ENCODE data around the gene LRG1.

LRG1 gene

DNA sequence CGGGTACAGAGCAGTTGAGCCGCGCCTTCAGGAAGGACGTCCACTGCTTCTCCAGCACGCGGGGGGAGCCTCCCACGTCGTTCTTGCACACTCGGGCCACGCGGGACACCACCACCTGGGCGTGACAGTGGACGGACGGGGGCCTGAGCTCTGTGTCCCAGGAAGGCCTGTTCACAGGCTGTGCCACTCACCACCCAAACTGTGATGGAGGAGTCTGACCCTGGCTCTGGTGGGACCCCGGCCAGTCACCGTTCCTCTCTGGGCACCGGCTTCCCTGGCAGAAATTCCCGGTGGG, 12.6 kb upstream of the LRG1 start (continued):
- TF ChIP-seq, protein P1, sequence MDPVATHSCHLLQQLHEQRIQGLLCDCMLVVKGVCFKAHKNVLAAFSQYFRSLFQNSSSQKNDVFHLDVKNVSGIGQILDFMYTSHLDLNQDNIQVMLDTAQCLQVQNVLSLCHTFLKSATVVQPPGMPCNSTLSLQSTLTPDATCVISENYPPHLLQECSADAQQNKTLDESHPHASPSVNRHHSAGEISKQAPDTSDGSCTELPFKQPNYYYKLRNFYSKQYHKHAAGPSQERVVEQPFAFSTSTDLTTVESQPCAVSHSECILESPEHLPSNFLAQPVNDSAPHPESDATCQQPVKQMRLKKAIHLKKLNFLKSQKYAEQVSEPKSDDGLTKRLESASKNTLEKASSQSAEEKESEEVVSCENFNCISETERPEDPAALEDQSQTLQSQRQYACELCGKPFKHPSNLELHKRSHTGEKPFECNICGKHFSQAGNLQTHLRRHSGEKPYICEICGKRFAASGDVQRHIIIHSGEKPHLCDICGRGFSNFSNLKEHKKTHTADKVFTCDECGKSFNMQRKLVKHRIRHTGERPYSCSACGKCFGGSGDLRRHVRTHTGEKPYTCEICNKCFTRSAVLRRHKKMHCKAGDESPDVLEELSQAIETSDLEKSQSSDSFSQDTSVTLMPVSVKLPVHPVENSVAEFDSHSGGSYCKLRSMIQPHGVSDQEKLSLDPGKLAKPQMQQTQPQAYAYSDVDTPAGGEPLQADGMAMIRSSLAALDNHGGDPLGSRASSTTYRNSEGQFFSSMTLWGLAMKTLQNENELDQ (tag by site-specific recombination; IDR thresholded peaks at IDR 0.05; ENCODE audit: low read depth) = no peak
- TF ChIP-seq, protein P2, sequence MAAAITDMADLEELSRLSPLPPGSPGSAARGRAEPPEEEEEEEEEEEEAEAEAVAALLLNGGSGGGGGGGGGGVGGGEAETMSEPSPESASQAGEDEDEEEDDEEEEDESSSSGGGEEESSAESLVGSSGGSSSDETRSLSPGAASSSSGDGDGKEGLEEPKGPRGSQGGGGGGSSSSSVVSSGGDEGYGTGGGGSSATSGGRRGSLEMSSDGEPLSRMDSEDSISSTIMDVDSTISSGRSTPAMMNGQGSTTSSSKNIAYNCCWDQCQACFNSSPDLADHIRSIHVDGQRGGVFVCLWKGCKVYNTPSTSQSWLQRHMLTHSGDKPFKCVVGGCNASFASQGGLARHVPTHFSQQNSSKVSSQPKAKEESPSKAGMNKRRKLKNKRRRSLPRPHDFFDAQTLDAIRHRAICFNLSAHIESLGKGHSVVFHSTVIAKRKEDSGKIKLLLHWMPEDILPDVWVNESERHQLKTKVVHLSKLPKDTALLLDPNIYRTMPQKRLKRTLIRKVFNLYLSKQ (tag by site-specific recombination; IDR thresholded peaks at IDR 0.05; ENCODE audit: borderline replicate concordance) = no peak
- TF ChIP-seq, protein P3, sequence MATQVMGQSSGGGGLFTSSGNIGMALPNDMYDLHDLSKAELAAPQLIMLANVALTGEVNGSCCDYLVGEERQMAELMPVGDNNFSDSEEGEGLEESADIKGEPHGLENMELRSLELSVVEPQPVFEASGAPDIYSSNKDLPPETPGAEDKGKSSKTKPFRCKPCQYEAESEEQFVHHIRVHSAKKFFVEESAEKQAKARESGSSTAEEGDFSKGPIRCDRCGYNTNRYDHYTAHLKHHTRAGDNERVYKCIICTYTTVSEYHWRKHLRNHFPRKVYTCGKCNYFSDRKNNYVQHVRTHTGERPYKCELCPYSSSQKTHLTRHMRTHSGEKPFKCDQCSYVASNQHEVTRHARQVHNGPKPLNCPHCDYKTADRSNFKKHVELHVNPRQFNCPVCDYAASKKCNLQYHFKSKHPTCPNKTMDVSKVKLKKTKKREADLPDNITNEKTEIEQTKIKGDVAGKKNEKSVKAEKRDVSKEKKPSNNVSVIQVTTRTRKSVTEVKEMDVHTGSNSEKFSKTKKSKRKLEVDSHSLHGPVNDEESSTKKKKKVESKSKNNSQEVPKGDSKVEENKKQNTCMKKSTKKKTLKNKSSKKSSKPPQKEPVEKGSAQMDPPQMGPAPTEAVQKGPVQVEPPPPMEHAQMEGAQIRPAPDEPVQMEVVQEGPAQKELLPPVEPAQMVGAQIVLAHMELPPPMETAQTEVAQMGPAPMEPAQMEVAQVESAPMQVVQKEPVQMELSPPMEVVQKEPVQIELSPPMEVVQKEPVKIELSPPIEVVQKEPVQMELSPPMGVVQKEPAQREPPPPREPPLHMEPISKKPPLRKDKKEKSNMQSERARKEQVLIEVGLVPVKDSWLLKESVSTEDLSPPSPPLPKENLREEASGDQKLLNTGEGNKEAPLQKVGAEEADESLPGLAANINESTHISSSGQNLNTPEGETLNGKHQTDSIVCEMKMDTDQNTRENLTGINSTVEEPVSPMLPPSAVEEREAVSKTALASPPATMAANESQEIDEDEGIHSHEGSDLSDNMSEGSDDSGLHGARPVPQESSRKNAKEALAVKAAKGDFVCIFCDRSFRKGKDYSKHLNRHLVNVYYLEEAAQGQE (tag by site-specific recombination; IDR thresholded peaks at IDR 0.05) = no peak
- no peak for TF ChIP-seq ZNF10 (tag by site-specific recombination; IDR thresholded peaks at IDR 0.05)
- no peak for TF ChIP-seq SP2 (tag by site-specific recombination; IDR thresholded peaks at IDR 0.05)
- no peak for TF ChIP-seq SP3 (tag by site-specific recombination; IDR thresholded peaks at IDR 0.05)
- no peak for TF ChIP-seq YY1 (tag by site-specific recombination; IDR thresholded peaks at IDR 0.05)
- TF ChIP-seq BCL11B (tag by site-specific recombination; IDR thresholded peaks at IDR 0.05; ENCODE audit: low read depth) = no peak
- TF ChIP-seq, protein P4, sequence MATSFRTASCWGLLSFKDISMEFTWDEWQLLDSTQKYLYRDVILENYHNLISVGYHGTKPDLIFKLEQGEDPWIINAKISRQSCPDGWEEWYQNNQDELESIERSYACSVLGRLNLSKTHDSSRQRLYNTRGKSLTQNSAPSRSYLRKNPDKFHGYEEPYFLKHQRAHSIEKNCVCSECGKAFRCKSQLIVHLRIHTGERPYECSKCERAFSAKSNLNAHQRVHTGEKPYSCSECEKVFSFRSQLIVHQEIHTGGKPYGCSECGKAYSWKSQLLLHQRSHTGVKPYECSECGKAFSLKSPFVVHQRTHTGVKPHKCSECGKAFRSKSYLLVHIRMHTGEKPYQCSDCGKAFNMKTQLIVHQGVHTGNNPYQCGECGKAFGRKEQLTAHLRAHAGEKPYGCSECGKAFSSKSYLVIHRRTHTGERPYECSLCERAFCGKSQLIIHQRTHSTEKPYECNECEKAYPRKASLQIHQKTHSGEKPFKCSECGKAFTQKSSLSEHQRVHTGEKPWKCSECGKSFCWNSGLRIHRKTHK (tag by site-specific recombination; IDR thresholded peaks at IDR 0.05) = no peak
- no peak for TF ChIP-seq ZNF677 (tag by site-specific recombination; IDR thresholded peaks at IDR 0.05)
- no peak for TF ChIP-seq ZNF555 (tag by site-specific recombination; conservative IDR thresholded peaks at IDR 0.05)

DNA sequence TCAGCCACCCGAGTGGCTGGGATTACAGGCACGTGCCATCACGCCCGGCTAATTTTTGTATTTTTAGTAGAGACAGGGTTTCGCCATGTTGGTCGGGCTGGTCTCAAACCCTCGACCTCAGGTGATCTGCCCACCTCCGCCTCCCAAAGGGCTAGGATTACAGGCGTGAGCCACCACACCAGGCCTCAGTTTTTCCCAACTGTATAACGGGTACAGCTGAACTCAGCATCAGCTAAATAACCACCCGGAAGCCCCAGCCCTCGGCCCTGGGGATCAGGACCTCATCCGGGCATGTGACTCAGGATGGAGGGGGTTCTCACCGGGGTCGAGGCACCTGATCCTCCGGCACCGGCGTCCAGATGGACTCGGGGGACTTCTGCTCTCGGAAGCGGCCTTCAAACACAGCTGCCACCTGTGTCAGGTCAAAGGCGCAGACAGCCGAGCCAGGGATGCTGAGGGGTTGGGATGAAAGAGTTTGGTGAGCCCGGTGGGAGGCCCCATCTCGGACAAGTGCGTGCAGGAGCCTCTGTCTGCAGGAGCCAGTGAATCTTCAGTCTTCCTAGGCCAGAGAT, 10.7 kb upstream of the LRG1 start:
- Histone ChIP-seq H3K4me1 (ENCODE audit: control insufficient read depth, insufficient read depth, low read length) (no peaks in the 10 kb centered on the region), H3K4me3 (ENCODE audit: low read depth, low read length) (no peak overlapping the region), H3K36me3 (ENCODE audit: control insufficient read depth in 2 of 2, insufficient read depth in 1 of 2, low read length in 2 of 2) (peaks cover 0 to 43% of the 10 kb centered on the region in 2 experiments; a peak in 2 of 3 replicates), H3K27ac (ENCODE audit: extremely low read depth, low read depth, low read length) (no peak overlapping the region), H3K9me3 (ENCODE audit: control insufficient read depth, insufficient read depth, low read depth, low read length) (no peaks in the 10 kb centered on the region)
- POLR2A ChIA-PET = no interaction called here
- CTCF ChIA-PET = no interaction called here
- TF ChIP-seq, protein P5, sequence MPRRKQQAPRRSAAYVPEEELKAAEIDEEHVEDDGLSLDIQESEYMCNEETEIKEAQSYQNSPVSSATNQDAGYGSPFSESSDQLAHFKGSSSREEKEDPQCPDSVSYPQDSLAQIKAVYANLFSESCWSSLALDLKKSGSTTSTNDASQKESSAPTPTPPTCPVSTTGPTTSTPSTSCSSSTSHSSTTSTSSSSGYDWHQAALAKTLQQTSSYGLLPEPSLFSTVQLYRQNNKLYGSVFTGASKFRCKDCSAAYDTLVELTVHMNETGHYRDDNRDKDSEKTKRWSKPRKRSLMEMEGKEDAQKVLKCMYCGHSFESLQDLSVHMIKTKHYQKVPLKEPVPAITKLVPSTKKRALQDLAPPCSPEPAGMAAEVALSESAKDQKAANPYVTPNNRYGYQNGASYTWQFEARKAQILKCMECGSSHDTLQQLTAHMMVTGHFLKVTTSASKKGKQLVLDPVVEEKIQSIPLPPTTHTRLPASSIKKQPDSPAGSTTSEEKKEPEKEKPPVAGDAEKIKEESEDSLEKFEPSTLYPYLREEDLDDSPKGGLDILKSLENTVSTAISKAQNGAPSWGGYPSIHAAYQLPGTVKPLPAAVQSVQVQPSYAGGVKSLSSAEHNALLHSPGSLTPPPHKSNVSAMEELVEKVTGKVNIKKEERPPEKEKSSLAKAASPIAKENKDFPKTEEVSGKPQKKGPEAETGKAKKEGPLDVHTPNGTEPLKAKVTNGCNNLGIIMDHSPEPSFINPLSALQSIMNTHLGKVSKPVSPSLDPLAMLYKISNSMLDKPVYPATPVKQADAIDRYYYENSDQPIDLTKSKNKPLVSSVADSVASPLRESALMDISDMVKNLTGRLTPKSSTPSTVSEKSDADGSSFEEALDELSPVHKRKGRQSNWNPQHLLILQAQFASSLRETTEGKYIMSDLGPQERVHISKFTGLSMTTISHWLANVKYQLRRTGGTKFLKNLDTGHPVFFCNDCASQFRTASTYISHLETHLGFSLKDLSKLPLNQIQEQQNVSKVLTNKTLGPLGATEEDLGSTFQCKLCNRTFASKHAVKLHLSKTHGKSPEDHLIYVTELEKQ (tag by site-specific recombination; IDR thresholded peaks at IDR 0.05; ENCODE audit: borderline replicate concordance) = no peak
- no peak for TF ChIP-seq HOXC10 (CRISPR knock-in tag; IDR thresholded peaks at IDR 0.05)
- no peak for TF ChIP-seq ZNF555 (tag by site-specific recombination; conservative IDR thresholded peaks at IDR 0.05)
- TF ChIP-seq ZSCAN23 (tag by site-specific recombination; IDR thresholded peaks at IDR 0.05) = no peak
- TF ChIP-seq, protein P6, sequence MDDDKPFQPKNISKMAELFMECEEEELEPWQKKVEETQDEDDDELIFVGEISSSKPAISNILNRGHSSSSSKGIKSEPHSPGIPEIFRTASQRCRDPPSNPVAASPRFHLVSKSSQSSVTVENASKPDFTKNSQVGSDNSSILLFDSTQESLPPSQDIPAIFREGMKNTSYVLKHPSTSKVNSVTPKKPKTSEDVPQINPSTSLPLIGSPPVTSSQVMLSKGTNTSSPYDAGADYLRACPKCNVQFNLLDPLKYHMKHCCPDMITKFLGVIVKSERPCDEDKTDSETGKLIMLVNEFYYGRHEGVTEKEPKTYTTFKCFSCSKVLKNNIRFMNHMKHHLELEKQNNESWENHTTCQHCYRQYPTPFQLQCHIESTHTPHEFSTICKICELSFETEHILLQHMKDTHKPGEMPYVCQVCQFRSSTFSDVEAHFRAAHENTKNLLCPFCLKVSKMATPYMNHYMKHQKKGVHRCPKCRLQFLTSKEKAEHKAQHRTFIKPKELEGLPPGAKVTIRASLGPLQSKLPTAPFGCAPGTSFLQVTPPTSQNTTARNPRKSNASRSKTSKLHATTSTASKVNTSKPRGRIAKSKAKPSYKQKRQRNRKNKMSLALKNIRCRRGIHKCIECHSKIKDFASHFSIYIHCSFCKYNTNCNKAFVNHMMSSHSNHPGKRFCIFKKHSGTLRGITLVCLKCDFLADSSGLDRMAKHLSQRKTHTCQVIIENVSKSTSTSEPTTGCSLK (tag by site-specific recombination; IDR thresholded peaks at IDR 0.05) = no peak
